SIG-M5 (cell line): ENCODE data around the gene DOCK4.
"Not testable (repeated sequence)": the region's sequence is repeated elsewhere in the genome, so short reads cannot be mapped to it uniquely, and the experiment has no call there.

ENCODE experiments used
- DNase-seq: peaks from one replicate; lab custom pipeline; 2025; lab: John Stamatoyannopoulos, UW

DOCK4 gene

DNA sequence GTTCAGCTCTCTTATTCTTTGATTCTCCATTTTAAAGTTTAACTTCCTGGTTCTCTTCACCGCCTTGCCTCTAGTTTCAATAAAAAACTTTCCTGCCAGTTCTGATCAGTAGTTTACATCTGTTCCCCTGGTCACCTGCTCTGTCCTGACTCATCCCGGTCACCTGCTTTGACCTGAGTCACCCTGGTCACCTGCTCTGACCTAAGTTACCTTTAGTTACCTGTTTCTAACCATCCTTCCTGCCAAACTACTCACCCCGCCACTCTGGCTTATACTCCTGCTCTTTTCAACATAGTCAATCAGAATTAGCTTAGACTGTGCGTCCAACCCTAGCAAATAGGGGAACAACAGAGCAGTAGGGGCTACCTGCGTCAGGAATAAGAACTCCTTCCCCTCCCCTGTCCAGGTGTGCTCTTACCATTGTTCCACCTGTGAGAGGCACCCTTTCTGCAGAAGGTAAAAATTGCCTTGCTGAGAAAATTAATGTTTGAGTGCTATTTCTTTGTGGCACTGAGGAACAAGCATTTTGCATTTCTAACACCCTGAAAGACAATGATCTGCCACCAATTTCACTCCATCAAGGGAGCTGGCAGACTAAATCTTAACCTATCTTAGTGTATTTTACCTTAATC, 263.6 kb downstream of the DOCK4 start:
- DNase-seq: no peak

DNA sequence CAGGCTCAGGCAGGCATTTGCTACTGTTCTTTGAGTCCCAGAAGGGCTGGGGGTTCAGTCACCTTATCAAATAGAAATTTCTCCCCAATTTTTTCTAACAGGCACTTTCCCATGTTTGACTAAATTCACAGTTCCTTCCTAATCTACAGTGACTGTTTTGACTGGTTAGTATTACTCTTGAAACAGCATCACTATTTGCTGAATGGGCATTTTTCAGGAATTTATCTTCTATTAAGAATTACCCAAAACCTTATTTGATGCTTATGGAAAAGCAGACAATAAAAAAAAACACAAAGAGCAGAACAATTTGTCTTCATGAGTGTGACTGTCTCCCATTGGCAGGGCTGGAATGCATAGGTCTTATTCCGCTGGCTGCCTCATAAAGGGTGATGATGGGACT, 269.0 kb downstream of the DOCK4 start:
- no peak for DNase-seq

DNA sequence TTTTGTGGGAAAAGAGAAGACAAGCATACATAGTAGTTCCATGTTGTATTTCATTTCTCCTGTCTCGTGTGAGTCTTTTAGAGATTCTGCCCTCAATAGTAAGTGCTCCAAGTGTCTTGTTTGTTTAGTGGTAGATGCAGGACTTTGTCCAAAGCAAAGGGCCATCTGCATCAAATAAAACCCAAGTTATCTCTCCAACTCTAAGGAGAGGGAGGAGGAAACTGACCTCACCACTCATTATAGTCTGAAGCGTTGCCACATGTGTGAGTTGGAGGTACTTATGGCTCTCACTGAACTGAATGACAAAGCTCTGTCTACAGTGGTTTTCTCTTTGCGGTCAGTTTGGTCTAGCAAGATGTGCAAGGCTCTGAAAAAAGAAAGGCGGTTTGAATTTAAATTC, 272.6 kb downstream of the DOCK4 start:
- DNase-seq: no peak

DNA sequence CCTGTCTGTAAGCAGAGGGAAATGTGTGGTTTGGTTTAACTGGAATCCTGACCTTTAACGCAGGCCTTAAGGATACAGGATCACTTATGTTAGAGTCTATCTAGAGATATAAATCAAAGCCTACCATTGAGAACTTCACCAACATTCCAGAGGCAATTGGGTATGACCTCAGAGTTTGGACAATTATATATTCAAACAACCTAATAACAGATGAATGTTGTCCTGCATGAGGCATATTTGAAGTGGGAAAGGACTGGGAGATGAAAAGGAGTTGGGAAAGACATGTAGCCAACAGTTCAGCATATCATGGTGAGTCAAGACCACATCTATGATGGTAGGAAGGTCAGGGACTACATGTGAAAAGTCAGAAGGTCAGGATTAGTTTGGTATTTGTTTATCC, 274.2 kb downstream of the DOCK4 start:
- no peak for DNase-seq

DNA sequence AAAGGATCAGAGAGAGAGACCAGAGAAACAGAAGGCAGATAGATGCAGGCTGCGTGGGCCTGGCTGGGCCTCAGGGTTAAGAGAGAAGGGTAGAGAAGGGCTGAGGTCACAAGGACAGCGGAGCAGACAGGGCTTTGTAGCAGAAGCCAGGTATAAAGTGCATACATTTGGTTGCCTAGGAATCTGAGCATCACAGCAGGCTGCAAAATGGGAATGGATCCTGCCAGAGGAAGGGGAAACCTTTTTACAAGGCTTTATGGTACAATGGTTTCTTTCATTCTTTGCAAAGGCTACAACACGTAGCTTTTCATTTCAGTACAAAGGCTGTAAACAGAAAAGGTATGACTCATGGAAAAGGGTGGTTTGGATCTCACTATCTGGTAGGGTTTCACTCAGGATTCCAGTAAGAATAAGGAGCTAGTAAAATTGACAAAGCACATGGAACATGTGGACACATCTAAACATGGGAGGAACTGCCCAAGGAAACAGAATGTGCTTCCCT, 275.1 kb downstream of the DOCK4 start:
- DNase-seq: no peak

DNA sequence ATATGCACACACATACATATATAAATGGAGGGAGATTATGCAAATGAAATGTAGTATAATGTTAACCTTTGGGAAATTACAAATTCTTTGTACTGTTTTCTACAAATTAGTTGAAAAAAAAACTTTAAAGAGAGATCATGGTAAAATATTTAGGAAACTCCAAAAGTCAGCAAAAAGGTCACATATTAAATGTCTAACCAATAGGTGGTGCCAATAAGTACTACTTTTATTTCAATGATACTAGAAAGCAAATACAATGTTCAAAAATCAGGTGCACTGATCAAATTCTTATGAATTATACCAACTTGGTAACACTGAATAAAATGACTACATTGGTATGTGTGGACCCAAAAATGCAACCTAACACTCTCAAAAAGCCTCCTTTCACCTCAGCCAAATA, 276.9 kb downstream of the DOCK4 start:
- DNase-seq: no peak

DNA sequence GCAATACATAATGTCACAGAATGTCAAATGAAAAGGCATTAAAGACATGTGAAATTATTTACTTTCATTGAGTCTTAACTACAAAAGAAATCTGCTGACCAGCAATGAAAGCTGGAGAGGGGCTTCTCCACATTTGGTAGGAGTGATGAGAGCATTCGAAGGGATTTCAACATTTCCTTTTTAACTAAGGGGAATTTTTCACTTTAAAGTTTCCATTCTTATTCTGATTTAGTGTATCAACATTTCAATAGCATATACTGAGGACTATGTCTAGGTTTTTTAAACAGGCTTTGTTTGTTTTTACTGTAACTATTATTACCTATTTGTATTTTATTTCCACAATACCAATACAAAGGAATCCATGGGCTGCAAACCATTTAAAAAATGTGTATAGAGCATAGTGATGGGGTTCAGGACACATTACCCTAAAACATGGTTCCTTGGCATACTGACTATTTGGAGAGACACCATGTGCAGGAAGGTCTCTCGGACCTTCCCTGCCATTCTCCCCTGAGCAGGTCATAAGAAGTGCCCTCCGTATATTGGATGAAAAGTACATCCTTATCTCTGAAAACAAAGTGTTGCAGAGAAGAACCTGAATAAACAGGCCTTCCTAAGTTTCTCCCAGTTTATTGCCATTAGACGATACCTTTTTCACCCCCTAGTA, 278.7 kb downstream of the DOCK4 start:
- DNase-seq: no peak

DNA sequence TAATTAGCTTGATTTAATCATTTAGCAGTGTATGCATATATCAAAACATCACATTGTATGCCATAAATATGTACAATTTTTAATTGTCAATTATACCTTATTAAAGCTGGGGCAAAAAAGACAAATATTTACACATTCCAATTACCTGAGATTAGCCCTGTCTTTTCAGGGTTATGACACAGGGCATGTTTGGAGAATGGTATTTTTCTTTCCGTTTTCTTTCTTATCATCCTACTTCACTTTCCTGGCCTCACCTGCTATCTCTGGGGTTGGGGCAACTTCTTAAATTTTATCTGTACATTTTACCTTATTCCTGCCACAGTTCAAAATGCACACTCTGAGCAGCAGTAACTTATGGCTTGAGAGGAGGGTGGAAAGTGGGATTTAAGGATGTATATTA, 285.9 kb downstream of the DOCK4 start:
- DNase-seq: no peak

DNA sequence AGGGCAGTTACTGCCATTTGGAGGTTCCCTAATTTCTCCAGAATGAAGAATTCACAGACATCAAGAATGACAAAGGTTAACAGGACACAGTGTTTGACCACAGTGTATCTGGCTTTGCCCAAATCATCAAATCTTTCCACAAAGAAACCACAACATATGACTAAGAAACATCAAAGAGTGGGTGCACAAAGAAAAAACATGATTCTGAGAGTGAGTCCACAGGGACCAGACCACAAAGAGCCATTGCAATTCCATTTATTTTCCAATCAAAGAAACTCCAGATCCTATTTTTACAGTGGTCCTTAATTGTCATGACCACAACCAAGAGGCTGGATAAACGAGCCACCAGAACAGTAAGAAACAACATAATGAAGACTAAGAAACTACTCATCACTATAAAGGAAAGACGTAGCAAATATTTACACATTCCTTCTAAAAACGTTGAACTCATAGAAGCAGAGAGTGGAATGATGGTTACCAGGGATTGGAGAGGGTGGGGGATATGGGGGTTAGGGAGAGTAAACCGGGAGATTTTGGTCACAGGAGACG, 286.5 kb downstream of the DOCK4 start:
- DNase-seq: no peak

DNA sequence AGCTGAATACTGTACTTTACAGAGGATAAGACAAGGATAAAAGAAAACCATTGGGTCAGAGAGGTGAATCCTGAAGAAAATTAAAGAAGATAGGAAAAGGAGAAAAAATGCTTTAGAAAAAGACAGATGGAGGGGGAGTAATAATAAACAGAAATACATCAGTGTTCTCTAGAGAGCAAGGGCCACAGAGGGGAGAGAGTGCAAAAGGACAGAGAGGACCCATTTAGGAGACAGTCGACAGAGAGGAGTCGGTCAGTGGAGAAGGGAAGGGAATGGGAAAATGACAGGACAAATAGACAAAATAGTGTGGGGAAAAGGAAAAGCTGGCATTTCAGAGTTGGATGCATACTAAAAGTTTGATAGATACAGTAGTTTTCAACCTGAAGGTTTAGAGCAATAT, 287.0 kb downstream of the DOCK4 start:
- no peak for DNase-seq

DNA sequence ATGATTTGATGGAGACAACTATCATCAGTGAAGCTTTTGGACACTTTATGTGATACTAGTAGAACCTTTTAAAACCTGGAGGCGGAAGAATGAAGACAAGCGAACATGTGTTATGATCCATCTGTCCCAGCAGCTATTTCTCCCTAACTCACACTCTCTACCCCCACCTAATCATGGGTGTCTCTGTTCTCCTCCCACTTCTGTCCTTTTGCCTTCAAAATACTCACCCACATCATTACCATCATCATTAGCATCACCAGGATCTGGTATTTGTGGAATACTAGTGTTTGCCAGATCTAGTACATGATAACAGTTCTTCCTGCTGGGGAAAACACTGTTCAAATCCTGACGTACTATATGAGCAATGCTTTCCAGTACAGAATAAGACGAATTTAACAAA, 287.7 kb downstream of the DOCK4 start:
- DNase-seq: no peak

DNA sequence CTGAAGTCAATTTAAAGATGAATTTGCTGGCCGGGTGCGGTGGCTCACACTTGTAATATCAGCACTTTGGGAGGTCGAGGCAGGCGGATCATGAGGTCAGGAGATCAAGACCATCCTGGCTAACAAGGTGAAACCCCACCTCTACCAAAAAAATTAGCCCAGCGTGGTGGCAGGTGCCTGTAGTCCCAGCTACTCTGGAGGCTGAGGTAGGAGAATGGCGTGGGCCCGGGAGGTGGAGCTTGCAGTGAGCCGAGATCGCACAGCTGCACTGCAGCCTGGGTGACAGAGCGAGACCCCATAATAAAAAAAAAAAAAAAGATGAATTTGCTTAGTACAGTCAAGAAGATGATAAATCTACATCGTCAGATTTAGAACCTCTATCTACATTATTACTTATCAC, 288.8 kb downstream of the DOCK4 start:
- not testable (repeated sequence) for DNase-seq

DNA sequence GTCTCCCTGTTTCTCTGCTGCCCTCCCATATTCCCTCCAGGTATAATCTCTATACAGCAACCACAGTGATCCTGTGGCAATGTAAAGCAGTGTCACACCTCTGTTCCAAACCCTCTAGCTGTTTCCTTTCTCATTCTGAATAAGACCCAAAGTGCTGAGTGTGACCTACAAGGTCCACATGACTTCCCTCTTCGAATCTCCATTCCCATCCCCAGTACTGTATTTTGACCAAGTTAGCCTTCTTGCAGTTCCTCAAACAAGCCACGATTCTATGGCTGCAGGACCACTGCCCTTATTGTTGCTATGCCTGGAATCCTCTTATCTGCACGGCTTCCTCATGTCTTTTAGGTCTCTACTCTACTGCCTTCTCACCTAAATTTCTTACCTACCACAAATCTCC, 291.9 kb downstream of the DOCK4 start:
- no peak for DNase-seq

DNA sequence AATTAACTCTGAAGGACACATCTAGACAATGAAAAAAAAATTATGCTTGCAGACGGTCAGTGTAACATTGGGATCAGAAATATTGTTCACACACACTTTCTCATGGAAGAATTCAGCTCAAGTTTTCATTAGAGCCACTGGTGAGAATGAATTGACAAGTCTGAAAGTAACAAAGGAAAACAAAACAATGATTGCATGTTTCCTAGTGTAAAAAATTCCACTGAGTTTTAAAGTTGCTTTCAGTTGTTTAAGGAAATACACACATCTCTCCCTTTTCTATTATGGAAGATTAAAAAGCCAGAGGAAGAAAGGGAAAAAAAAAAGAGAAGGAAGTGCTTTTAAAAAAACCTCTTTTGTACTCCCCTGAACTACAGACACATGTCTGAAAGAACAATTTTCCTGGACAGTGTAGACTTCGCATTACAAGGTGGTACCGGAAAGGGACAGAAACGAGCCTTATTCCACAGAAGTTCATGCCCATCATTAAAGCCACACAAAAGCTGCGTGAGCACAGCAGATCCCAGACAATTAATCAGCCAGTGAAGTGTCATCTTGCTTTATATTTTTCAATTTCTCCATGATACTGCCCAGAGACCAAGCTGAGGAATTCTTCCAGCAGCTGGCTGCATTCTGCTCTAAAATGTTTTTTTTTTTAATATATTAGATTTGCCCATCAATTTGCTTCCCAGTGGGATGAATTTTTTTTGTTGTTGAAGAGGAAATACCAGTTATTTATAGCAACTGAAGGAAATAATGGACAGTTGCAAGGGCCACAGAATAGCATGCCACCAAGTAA, 294.8 kb downstream of the DOCK4 start:
- DNase-seq: no peak

DNA sequence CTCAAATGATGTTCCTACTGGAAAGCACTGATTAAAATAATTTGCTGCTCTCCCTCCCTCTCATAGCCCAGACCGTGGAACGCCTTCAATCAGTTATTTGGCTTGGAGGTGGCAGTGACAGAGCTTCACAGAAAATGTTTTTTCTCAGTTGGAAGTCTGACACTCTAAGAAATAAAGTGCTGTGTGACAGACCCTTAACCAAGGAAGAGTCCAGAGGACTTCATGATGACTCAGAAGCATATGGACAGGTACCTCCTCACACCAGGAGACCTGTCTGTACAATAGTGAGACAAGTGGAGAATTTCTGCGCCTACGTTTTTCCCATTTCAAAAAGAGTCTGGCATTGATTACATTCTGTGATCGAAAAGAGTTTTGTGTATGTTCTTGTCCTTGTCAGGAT, 295.5 kb downstream of the DOCK4 start:
- no peak for DNase-seq

DNA sequence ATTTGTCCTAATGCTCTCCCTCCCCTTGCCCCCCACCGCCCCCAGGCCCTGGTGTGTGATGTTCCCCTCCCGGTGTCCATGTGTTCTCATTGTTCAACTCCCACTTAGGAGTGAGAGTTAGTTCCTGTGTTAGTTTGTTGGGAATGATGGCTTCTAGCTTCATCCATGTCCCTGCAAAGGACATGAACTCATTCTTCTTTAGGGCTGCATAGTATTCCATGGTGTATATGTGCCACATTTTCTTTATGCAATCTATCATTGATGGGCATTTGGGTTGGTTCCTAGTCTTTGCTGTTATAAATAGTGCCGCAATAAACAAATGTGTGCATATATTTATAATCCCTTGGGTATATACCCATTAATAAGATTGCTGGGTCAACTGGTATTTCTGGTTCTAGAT, 297.5 kb downstream of the DOCK4 start:
- not testable (repeated sequence) for DNase-seq

DNA sequence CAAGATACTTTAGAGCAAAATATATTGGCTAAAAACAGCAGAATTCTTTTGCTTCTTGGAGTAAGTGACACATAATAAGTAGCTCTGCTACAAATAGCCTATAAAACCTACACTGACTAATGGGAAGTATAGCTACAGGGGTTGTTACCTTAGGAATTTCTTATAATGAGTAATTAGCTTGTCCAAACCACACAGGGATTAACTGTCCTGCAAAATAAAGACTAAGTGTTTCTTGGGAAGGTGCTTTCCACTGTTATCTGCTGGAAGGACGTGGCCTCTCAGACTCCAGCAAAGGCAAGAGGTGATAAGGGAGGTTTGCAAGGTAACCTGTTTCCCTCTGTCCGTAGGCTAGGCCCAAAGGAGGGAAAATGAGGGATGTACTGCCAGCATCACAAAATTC, 302.4 kb downstream of the DOCK4 start:
- DNase-seq: no peak

DNA sequence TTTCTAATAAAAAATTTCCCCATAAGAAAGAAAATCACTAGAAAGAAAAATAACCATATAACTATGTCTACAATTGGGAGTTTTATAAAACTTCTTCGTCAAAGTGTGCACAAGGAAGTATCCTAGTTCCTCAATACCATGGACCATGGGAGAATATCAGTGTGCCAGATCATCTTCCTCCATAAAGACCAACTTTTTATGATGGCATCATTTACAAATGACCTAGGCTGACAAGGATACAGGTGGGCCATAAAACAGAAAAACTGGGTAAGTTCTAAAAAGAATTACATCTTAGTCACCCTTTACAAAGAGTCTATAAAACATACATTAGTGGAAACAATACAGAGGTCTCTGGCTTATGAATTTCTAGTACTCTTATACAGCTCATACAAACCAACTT, 303.2 kb downstream of the DOCK4 start:
- no peak for DNase-seq

DNA sequence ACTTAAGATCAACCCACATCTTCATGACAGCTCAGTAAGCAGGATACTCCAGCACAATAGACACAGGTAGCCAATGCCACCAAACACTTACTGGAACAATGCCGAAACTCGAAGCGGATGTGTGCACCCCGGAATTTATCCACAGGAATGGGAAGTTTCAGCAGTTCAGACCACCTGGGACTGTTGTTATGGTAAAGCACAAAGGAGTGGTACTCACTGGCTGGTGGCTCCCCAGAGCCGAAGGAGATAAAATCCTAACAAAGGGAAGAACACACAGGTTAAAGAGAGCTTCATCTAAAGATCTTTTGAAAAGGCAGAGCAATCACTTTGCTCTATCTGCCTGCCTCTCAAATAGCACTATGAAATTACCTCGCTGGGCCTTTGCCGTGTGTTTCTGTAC, 305.9 kb downstream of the DOCK4 start:
- no peak for DNase-seq

DNA sequence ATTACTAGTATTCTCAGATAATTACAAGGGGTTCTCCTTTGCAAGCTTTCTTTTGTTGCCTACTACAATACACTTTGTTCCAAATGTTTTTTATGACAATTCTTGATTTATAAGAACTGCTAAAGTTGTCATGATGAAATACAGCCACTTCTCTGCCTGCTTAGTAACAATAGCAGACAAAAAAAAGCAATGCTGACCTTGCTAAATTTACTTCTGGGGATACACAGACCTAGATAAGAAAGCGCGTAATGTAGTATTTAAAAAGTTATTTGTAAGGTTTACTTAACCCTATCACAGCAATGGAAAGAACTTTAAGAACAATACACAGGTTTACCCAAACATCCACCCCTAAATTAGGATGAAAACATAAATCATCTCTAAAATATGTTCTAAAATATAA, 311.1 kb downstream of the DOCK4 start:
- no peak for DNase-seq

DNA sequence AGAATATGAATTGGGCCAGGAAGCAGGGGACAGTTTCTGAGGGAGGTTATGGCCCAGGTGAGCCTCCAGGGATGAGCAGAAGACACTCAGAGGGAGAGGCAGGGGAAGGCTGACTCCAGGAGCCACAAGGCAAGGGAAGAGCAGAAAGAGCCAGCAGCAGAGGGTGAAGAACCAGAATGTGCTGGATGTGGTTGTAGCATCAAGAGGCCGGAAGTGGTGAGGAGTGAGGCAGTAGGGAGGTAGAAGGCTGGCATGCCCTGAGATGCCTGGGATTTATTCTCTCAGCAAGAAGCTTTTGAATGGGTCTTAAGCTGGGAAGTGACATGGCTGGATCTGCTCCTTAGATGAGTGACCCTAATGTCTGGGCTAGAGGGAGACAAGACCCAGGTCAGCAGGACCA, 311.7 kb downstream of the DOCK4 start:
- DNase-seq: no peak

DNA sequence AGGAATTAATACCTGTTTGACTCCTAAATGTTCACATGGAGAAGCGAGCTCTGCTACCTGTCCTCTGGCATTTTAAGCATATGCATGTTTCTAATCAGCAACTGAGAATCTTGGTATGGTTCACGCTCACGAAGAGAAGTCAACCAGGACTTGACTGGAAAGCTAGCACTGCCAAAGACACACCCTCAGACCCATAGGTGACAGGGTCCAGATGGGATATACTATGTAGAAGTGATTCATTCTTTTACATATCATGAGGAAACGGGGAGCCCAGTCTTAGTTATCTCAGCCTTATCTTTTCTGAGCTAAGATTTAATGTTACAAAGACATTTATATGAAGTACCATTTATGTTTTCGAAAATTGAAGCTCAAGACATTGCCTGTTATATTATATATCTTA, 313.0 kb downstream of the DOCK4 start:
- no peak for DNase-seq

DNA sequence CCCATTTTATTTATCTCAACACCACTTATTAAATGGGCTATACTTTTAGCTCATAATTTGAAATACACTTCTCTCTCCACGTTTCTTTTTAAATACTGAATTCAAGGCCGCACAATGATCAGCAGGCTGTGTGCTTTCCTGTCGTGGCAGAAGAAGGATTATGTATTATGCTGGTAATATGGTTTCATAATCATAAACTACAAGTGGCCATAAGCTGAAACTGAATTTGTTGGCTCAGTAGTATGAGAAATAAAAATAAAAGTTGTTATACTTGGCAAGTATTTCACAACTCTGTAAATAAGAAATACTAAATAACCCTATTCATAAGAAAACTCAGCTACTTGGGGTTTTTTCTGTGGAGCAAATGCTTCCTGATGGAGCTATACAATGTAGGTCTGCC, 313.6 kb downstream of the DOCK4 start:
- no peak for DNase-seq
